MM.1S (cell line): Measurements from ENCODE around the gene DQX1.

Experiments used
- DNase-seq: peaks from one replicate; pipeline ENCODE4 v3.0.0-alpha.2; 2015
- H2AFZ ChIP-seq: fragments of 300-600 bp; sonication (generic); 2 replicates; pipeline ENCODE4 v1.6.0; 2016; ENCODE audit warnings: antibody characterized with exemption, low read length
- H3F3A ChIP-seq: fragments of 300-600 bp; sonication (generic); 2 replicates; pipeline ENCODE4 v1.6.1; 2016; ENCODE audit warnings: mild to moderate bottlenecking, antibody characterized with exemption, low read length, moderate library complexity, mixed read lengths; ENCODE audit not compliant: insufficient read depth
- H3K27ac ChIP-seq: fragments of 300-600 bp; sonication (generic); 2 replicates; pipeline ENCODE4 v1.5.1; 2016; ENCODE audit warnings: mild to moderate bottlenecking, low read length
- H3K27me3 ChIP-seq: fragments of 300-600 bp; sonication (generic); replicated peaks from 2 replicates; pipeline ENCODE4 v1.6.0; 2016; ENCODE audit warnings: low read length; ENCODE audit not compliant: insufficient read depth
- H3K36me3 ChIP-seq: fragments of 300-600 bp; sonication (generic); replicated peaks from 2 replicates; pipeline ENCODE4 v1.6.1; 2016; ENCODE audit warnings: mild to moderate bottlenecking, low read length, mixed read lengths; ENCODE audit not compliant: insufficient read depth
- H3K4me1 ChIP-seq: fragments of 300-600 bp; sonication (generic); 2 replicates; pipeline ENCODE4 v1.6.1; 2016; ENCODE audit warnings: low read length, mixed read lengths
- H3K4me2 ChIP-seq: fragments of 300-600 bp; sonication (generic); 2 replicates; pipeline ENCODE4 v1.6.0; 2016; ENCODE audit warnings: low read depth, low read length
- H3K4me3 ChIP-seq: fragments of 300-600 bp; sonication (generic); 2 replicates; pipeline ENCODE4 v1.5.1; 2016; ENCODE audit warnings: low read length, mixed read lengths
- H3K79me2 ChIP-seq: fragments of 300-600 bp; sonication (generic); 2 replicates; pipeline ENCODE4 v1.6.1; 2016; ENCODE audit warnings: mixed run types, low read length, mixed read lengths
- H3K9ac ChIP-seq: fragments of 300-600 bp; sonication (generic); 2 replicates; pipeline ENCODE4 v1.6.1; 2016; ENCODE audit warnings: low read length, mixed read lengths
- H3K9me2 ChIP-seq: fragments of 300-600 bp; sonication (generic); replicated peaks from 2 replicates; pipeline ENCODE4 v1.6.1; 2016; ENCODE audit warnings: mild to moderate bottlenecking, low read length, mixed read lengths; ENCODE audit not compliant: insufficient read depth
- H3K9me3 ChIP-seq: fragments of 300-600 bp; sonication (generic); replicated peaks from 2 replicates; pipeline ENCODE4 v1.6.1; 2016; ENCODE audit warnings: mild to moderate bottlenecking, low read length, mixed read lengths; ENCODE audit not compliant: insufficient read depth
- H4K20me1 ChIP-seq: fragments of 300-600 bp; sonication (generic); 2 replicates; pipeline ENCODE4 v1.6.1; 2016; ENCODE audit warnings: mild to moderate bottlenecking, low read length, moderate library complexity, mixed read lengths; ENCODE audit not compliant: insufficient read depth
- EZH2 ChIP-seq: fragments of 300-600 bp; sonication (generic); optimal IDR thresholded peaks from 2 replicates; pipeline ENCODE3; 2017; ENCODE audit warnings: low read depth, mild to moderate bottlenecking, antibody characterized with exemption, low read length, mixed read lengths
- EZH2phosphoT487 ChIP-seq: fragments of 300-600 bp; sonication (generic); IDR thresholded peaks from 2 replicates; pipeline ENCODE4 v1.6.1; 2018; ENCODE audit warnings: antibody characterized with exemption, low read length
- TF ChIP-seq, protein P1 (sequence below): fragments of 300-600 bp; sonication (generic); IDR thresholded peaks from 2 replicates; pipeline ENCODE4 v1.5.1; 2016; ENCODE audit warnings: antibody characterized with exemption, low read length, mixed read lengths

Gene DQX1

DNA sequence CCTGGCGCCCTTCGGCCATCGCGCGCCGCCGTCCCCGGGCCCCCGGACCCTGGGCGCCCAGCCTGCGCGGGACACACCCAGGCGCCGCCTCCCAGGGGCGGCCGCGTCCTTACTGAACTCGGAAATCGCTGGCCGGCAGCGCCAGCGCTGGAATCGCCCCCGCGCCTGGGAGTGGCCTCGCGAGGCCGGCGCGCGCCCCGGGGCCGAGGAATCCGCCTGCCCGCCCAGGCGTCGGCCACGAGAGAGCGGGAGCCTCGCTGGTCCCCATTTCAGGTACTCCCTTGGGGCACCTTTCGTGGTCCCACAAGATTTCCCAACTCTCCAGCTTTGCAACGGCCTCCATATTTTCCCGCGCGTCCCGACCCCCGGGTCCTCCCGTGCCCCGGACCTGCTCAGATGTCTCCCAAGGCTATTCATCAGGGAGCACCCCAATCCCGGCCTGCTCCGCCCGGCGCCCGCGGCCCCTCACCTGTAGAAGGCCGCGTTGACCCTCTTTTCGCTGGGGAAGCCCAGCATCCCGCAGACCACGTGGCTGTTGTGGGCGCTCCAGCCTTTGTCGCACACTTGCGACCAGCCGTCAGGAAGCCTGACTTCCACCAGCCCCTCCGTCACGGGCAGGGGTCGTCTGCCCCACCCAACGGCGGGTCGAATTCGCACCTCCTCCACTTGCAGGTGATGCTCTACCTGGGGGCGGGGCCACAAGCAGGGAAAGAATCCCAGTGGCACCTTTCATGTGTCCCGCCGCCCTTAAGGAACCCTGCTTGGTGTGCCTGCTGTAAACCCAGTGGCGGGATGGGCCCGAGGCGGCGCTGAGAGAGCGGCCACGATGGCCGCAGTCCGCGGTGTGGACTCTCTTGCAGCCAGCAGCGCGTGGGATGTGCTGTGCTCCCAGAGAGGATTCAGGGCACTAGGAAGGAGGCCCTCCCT lies 23.1 kb upstream of the DQX1 start:
- Histone ChIP-seq H3K27ac (no peak overlapping the region), H3K9ac (no peak overlapping the region), H4K20me1 (no peaks in the 10 kb centered on the region), H3K4me1 (peaks cover 3% of the 10 kb centered on the region; the same call in 1 of the 2 replicates), H3K79me2 (no peaks in the 10 kb centered on the region), H3K9me2 (no peaks in the 10 kb centered on the region), H3K36me3 (no peaks in the 10 kb centered on the region), H3K4me2 (peak overlapping the region; percentile 71), H3K27me3 (peaks cover 52% of the 10 kb centered on the region), H3F3A (no peaks in the 10 kb centered on the region), H3K4me3 (peak overlapping the region; percentile 51), H2AFZ (peak overlapping the region; percentile 54; the same call in 1 of the 2 replicates), H3K9me3 (no peaks in the 10 kb centered on the region)
- TF ChIP-seq, protein P1, sequence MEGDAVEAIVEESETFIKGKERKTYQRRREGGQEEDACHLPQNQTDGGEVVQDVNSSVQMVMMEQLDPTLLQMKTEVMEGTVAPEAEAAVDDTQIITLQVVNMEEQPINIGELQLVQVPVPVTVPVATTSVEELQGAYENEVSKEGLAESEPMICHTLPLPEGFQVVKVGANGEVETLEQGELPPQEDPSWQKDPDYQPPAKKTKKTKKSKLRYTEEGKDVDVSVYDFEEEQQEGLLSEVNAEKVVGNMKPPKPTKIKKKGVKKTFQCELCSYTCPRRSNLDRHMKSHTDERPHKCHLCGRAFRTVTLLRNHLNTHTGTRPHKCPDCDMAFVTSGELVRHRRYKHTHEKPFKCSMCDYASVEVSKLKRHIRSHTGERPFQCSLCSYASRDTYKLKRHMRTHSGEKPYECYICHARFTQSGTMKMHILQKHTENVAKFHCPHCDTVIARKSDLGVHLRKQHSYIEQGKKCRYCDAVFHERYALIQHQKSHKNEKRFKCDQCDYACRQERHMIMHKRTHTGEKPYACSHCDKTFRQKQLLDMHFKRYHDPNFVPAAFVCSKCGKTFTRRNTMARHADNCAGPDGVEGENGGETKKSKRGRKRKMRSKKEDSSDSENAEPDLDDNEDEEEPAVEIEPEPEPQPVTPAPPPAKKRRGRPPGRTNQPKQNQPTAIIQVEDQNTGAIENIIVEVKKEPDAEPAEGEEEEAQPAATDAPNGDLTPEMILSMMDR, result no peak
- peak; percentile 26 for TF ChIP-seq EZH2
- no peak for TF ChIP-seq EZH2phosphoT487
- DNase-seq, result no peak

DNA sequence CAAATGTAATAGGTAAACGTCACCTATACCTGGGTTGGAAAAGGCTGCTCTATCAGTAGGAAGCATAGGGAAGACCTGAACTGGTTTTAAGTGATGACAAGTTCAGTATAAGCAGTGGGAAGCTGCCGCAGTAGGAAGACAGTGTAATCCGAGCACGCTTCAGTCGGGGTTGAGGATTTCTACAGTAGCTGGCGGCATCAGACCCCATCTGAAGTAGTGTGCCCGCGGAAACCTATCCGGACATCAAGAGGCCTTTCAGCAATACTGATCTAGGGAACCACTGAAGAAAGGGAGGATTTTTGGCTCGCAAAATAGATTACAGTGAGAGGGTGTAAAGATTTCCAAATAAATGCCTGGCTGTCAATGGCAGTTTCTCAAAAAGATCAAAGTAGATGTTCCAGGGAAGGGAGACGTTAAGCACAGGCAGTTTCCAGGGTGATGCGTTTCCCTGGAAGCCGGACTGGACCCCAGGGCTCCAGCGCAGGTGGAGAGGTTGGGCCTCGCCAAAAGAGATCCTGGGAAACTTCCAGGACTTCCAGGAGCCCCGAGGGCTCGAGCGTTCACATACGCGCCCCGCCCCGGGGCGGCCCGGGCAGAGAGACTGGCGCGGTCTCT lies 22.4 kb upstream of the DQX1 start:
- H3K27me3 ChIP-seq, result peaks cover 52% of the 10 kb centered on the region
- H3K4me3 ChIP-seq, result peak overlapping the region; percentile 23; the same call in 1 of the 2 replicates
- H3K4me1 ChIP-seq, result no peaks in the 10 kb centered on the region
- no peaks in the 10 kb centered on the region for H3K79me2 ChIP-seq
- H3K4me2 ChIP-seq, result peak overlapping the region; percentile 71
- no peaks in the 10 kb centered on the region for H3K36me3 ChIP-seq
- DNase-seq, result no peak
- TF ChIP-seq, protein P1, result no peak
- TF ChIP-seq EZH2 (no peak), EZH2phosphoT487 (no peak)
- H4K20me1 ChIP-seq, result no peaks in the 10 kb centered on the region
- no peaks in the 10 kb centered on the region for H3F3A ChIP-seq
- H2AFZ ChIP-seq, result no peak overlapping the region
- H3K9me2 ChIP-seq, result no peaks in the 10 kb centered on the region
- H3K27ac ChIP-seq, result no peak overlapping the region
- no peaks in the 10 kb centered on the region for H3K9me3 ChIP-seq
- no peak overlapping the region for H3K9ac ChIP-seq

DNA sequence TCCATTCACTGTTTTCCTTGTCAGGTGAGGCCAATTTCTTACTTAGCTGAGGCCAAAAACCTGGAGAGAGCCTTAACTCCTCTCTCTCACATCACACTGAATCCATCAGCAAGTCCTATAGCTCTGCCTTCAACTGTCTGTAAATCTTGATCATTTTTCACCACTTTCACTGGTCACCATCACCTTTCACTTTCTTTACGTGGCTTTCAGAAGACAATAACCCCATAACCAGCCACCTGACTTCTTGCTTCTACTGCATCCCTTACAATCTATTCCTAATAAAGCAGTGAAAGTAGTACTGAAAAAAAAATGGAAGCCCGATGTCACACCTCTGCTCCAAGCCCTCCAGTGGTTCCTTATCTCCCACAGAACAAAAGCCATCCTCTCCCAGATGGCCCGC lies 20.0 kb upstream of the DQX1 start:
- H3F3A ChIP-seq, result no peaks in the 10 kb centered on the region
- no peak overlapping the region for H2AFZ ChIP-seq
- no peaks in the 10 kb centered on the region for H3K9me2 ChIP-seq
- H4K20me1 ChIP-seq, result no peaks in the 10 kb centered on the region
- no peak overlapping the region for H3K4me2 ChIP-seq
- no peaks in the 10 kb centered on the region for H3K9me3 ChIP-seq
- no peak overlapping the region for H3K27ac ChIP-seq
- TF ChIP-seq, protein P1, result no peak
- no peak for TF ChIP-seq EZH2phosphoT487
- no peak for TF ChIP-seq EZH2
- no peak overlapping the region for H3K9ac ChIP-seq
- no peaks in the 10 kb centered on the region for H3K36me3 ChIP-seq
- no peak for DNase-seq
- H3K79me2 ChIP-seq, result no peaks in the 10 kb centered on the region
- H3K4me3 ChIP-seq, result no peak overlapping the region
- peaks cover 52% of the 10 kb centered on the region for H3K27me3 ChIP-seq
- H3K4me1 ChIP-seq, result no peaks in the 10 kb centered on the region
